Astrocyte (in vitro differentiated cells and primary cell): ENCODE data around the gene QSER1. TPM values are rescaled to one million over a fixed set of nuclear protein-coding genes. Genes with fewer than 3 reads are reported as not detected.

ENCODE experiments used
- DNase-seq: peaks from one replicate; pipeline ENCODE4 v3.0.0-alpha.2; 2010; ENCODE audit warnings: low read depth
- FAIRE-seq: peaks from 2 replicates; lab custom pipeline; 2011; peaks lifted over from hg19 to GRCh38; lab: Jason Lieb, UNC
- H2AFZ ChIP-seq: 2 replicates; pipeline ENCODE4 v1.6.0; 2012; ENCODE audit warnings: low read depth, low read length, inconsistent platforms
- H3K27ac ChIP-seq: 2 replicates; pipeline ENCODE4 v1.5.1; 2011; ENCODE audit warnings: low read depth, low read length, inconsistent platforms
- H3K27me3 ChIP-seq: 2 replicates; pipeline ENCODE4 v1.6.0; 2011; ENCODE audit warnings: low read length, inconsistent platforms; ENCODE audit not compliant: insufficient read depth
- H3K36me3 ChIP-seq: 2 replicates; pipeline ENCODE4 v1.5.1; 2011; ENCODE audit warnings: low read length, inconsistent platforms; ENCODE audit not compliant: insufficient read depth
- H3K4me1 ChIP-seq: 2 replicates; pipeline ENCODE4 v1.5.1; 2011; ENCODE audit warnings: low read length, inconsistent platforms; ENCODE audit not compliant: insufficient read depth
- H3K4me2 ChIP-seq: 2 replicates; pipeline ENCODE4 v1.6.0; 2012; ENCODE audit warnings: low read length, inconsistent platforms
- H3K4me3 ChIP-seq: 2 replicates; pipeline ENCODE4 v1.5.1; 2011; ENCODE audit warnings: low read depth, mild to moderate bottlenecking, low read length, inconsistent platforms; ENCODE audit not compliant: insufficient read depth
- H3K79me2 ChIP-seq: 2 replicates; pipeline ENCODE4 v1.6.0; 2012; ENCODE audit warnings: mild to moderate bottlenecking, low read length, inconsistent platforms; ENCODE audit not compliant: insufficient read depth
- H3K9ac ChIP-seq: 2 replicates; pipeline ENCODE4 v1.6.0; 2012; ENCODE audit warnings: mild to moderate bottlenecking, low read length, inconsistent platforms
- H3K9me3 ChIP-seq: 2 replicates; pipeline ENCODE4 v1.5.1; 2012; ENCODE audit warnings: low read depth, mild to moderate bottlenecking, low read length, inconsistent platforms; ENCODE audit not compliant: insufficient read depth
- H4K20me1 ChIP-seq: 2 replicates; pipeline ENCODE4 v1.6.0; 2012; ENCODE audit warnings: low read length, inconsistent platforms; ENCODE audit not compliant: insufficient read depth
- H3K27ac Mint-ChIP-seq: one replicate; pipeline ENCODE4 v1.8.0; 2021; ENCODE audit warnings: mild to moderate bottlenecking, mixed read lengths; ENCODE audit not compliant: unreplicated experiment
- H3K27me3 Mint-ChIP-seq: one replicate; pipeline ENCODE4 v1.8.0; 2021; ENCODE audit warnings: low read depth, mixed read lengths; ENCODE audit not compliant: unreplicated experiment
- H3K36me3 Mint-ChIP-seq: one replicate; pipeline ENCODE4 v1.8.0; 2021; ENCODE audit warnings: low read depth, mixed read lengths; ENCODE audit not compliant: unreplicated experiment
- H3K4me1 Mint-ChIP-seq: one replicate; pipeline ENCODE4 v1.8.0; 2021; ENCODE audit warnings: low read depth, mixed read lengths; ENCODE audit not compliant: unreplicated experiment
- H3K4me3 Mint-ChIP-seq: one replicate; pipeline ENCODE4 v1.8.0; 2021; ENCODE audit warnings: mild to moderate bottlenecking, moderate library complexity, mixed read lengths; ENCODE audit not compliant: unreplicated experiment
- H3K9me3 Mint-ChIP-seq: one replicate; pipeline ENCODE4 v1.8.0; 2021; ENCODE audit warnings: mild to moderate bottlenecking, mixed read lengths; ENCODE audit not compliant: unreplicated experiment
- CTCF ChIP-seq: IDR thresholded peaks from 2 replicates; pipeline ENCODE4 v1.5.1; 2011; ENCODE audit warnings: low read depth, mild to moderate bottlenecking, inconsistent platforms, low read length, moderate library complexity; ENCODE audit not compliant: insufficient read depth
- EZH2 ChIP-seq: IDR thresholded peaks from 2 replicates; pipeline ENCODE4 v1.6.1; 2012; ENCODE audit warnings: mild to moderate bottlenecking, low read length, inconsistent platforms; ENCODE audit not compliant: insufficient read depth
- total RNA-seq: library from RNA; stranded (reverse); gene quantifications from 2 replicates; pipeline ENCODE4 v1.2.1, GENCODE V29; 2021

QSER1 gene
- total RNA-seq, 1 donor from 2014 or later: 35.7 TPM

- DNase-seq (no peak), FAIRE-seq (no peak)
- Histone ChIP-seq H3K4me1 (no peaks in the 10 kb centered on the region), H3K4me2 (no peak overlapping the region), H3K27me3 (no peaks in the 10 kb centered on the region), H3K79me2 (no peaks in the 10 kb centered on the region), H3K9me3 (no peaks in the 10 kb centered on the region), H3K9ac (no peak overlapping the region), H3K27ac (no peak overlapping the region), H2AFZ (no peak overlapping the region), H4K20me1 (no peaks in the 10 kb centered on the region), H3K4me3 (no peak overlapping the region), H3K36me3 (no peaks in the 10 kb centered on the region)
- TF ChIP-seq CTCF: no peak
- TF ChIP-seq EZH2: no peak
- H3K27ac Mint-ChIP-seq: no peak overlapping the region
- H3K27me3 Mint-ChIP-seq: no peaks in the 10 kb centered on the region
- H3K4me1 Mint-ChIP-seq: peaks cover 7% of the 10 kb centered on the region
- peaks cover 8% of the 10 kb centered on the region for H3K9me3 Mint-ChIP-seq
- peaks cover 3% of the 10 kb centered on the region for H3K36me3 Mint-ChIP-seq
- no peak overlapping the region for H3K4me3 Mint-ChIP-seq
These were observed 93.0 kb downstream of the QSER1 start for GRCh38 chr11:32985600-32985999.

- no peak for FAIRE-seq
- no peak overlapping the region for H3K27ac Mint-ChIP-seq
These were observed 95.2 kb downstream of the QSER1 start for GRCh38 chr11:32987851-32988250.

More at GRCh38 chr11:32987851-32988250, 95.2 kb downstream of the QSER1 start:
- Histone ChIP-seq H3K4me3 (no peak overlapping the region), H3K27me3 (no peaks in the 10 kb centered on the region), H3K36me3 (no peaks in the 10 kb centered on the region), H2AFZ (no peak overlapping the region), H3K4me1 (no peaks in the 10 kb centered on the region), H3K27ac (no peak overlapping the region), H3K9ac (no peak overlapping the region), H3K79me2 (no peaks in the 10 kb centered on the region), H4K20me1 (no peaks in the 10 kb centered on the region), H3K9me3 (no peaks in the 10 kb centered on the region), H3K4me2 (no peak overlapping the region)
- DNase-seq: no peak
- TF ChIP-seq CTCF (no peak), EZH2 (no peak)
- Mint-ChIP-seq H3K36me3 (peaks cover 3% of the 10 kb centered on the region), H3K27me3 (no peaks in the 10 kb centered on the region), H3K4me1 (peaks cover 7% of the 10 kb centered on the region), H3K4me3 (no peak overlapping the region), H3K9me3 (peaks cover 14% of the 10 kb centered on the region)
